HG02571 (cell line): Measurements from ENCODE around the gene KRTAP4-11.
"Not testable (repeated sequence)": the region's sequence is repeated elsewhere in the genome, so short reads cannot be mapped to it uniquely, and the experiment has no call there.

ENCODE experiments used
- ATAC-seq: cut with Tn5 transposase; IDR thresholded peaks from one replicate; pipeline ENCODE4 v1.9.1; 2021; ENCODE audit warnings: mild to moderate bottlenecking, moderate library complexity; ENCODE audit not compliant: unreplicated experiment

KRTAP4-11 gene

DNA sequence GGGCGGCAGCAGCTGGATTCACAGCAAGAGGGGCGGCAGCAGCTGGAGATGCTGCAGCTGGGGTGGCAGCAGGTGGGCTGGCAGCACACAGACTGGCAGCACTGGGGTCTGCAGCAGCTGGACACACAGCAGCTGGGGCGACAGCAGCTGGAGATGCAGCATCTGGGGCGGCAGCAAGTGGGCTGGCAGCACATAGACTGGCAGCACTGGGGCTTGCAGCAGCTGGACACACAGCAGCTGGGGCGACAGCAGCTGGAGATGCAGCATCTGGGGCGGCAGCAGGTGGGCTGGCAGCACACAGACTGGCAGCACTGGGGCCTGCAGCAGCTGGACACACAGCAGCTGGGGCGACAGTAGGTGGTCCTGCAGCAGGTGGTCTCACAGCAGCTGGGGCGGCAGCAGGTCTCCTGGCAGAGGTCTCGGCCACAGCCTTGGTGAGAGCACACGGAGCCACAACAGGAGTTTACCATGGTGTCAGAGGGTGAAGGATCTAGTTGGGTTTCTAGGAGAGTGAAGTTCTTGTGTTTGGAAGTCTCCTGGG is at the start of gene KRTAP4-11:
KRTAP4-11 (minus strand) TSS at position 528 of the 541 bp plus-strand sequence; CDS start at position 470, 58 bp downstream.
- not testable (repeated sequence) for ATAC-seq

- no peak for ATAC-seq
Measured at GRCh38 chr17:41167561-41167960, 49.4 kb upstream of the KRTAP4-11 start.

- no peak for ATAC-seq
Measured at GRCh38 chr17:41163828-41164227, 45.7 kb upstream of the KRTAP4-11 start.

GRCh38 chr17:41160648-41161047 is 42.5 kb upstream of the KRTAP4-11 start, which contains the start of gene KRTAP4-4:
TSS of gene KRTAP4-4 (minus strand) at chr17:41160748. CDS start at chr17:41160691, 57 bp downstream.
- ATAC-seq: no peak

GRCh38 chr17:41160190-41160589 is 42.0 kb upstream of the KRTAP4-11 start:
- ATAC-seq: not testable (repeated sequence)

- ATAC-seq: no peak
Measured at GRCh38 chr17:41153856-41154255, 35.7 kb upstream of the KRTAP4-11 start.

- no peak for ATAC-seq
Measured at GRCh38 chr17:41151525-41151924, 33.4 kb upstream of the KRTAP4-11 start.

GRCh38 chr17:41150026-41150425 is 31.9 kb upstream of the KRTAP4-11 start:
- ATAC-seq: no peak

DNA sequence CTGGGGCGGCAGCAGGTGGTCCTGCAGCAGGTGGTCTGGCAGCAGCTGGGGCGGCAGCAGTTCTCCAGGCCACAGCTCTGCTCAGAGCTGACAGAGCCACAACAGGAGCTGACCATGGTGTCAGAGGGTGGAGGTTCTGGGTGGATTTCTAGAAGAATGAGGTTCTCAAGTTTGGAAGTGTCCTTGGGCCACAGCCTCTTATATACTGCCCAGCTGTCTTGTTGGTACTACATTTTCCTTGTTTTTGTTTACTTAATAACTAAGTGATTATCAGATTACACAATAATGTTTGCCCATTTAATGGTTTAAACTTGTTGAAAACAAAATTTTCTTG is 31.4 kb upstream of the KRTAP4-11 start, which contains the start of gene KRTAP4-5:
KRTAP4-5 (minus strand) TSS at position 174 of the 334 bp plus-strand sequence; CDS start at position 116, 58 bp downstream.
- ATAC-seq: no peak

DNA sequence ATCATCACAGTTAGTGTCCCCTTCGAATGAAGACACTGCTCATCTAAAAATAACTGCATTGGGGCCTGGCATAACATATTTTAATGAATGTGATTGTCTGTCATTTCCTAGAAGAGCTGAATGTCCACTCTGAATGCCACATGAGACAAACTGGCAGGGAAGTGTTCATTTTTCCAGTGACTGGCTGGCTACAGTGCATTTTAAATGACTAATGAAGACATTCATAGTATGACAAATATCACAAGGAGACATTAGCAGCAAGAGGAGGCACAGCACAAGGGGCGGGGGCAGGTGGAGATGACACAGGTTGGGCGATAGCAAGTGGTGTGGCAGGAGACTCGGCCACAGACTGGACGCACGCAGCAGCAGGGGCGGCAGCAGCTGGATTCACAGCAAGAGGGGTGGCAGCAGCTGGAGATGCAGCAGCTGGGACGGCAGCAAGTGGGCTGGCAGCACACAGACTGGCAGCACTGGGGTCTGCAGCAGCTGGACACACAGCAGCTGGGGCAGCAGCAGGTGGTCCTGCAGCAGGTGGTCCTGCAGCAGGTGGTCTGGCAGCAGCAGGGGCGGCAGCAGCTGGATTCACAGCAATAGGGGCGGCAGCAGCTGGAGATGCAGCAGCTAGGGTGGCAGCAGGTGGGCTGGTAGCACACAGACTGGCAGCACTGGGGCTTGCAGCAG is 30.9 kb upstream of the KRTAP4-11 start:
- ATAC-seq: not testable (repeated sequence)

DNA sequence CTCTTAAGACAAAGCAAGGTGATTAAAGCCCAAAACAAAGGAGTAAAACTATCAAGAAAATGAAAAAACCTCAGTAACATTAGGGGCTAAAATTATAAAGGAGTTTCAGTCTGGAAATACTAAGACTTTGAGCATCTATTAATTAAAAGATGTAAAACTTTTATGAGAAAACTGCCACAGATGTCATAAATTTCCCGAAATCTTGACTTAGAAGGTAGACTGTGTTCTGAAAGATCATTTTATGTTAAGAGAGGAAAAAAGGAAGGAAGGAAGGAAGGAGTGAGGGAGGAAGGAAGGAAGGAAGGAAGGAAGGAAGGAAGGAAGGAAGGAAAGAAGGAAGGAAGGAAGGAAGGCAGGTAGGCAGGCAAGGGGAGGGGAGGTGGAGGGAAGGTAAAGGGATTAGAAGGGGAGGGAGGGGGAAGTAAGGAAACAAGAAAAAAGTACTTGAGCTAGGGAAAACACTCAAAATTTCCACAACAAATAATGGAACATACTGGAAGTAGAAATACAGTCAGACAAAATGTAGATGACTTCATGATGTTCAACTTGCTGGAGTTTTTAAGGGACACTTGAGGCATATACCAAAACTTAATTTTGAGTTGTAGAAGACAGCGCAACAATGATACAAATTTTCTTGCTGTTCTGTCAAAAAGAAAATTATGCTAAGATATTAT is 29.5 kb upstream of the KRTAP4-11 start:
- ATAC-seq: no peak

DNA sequence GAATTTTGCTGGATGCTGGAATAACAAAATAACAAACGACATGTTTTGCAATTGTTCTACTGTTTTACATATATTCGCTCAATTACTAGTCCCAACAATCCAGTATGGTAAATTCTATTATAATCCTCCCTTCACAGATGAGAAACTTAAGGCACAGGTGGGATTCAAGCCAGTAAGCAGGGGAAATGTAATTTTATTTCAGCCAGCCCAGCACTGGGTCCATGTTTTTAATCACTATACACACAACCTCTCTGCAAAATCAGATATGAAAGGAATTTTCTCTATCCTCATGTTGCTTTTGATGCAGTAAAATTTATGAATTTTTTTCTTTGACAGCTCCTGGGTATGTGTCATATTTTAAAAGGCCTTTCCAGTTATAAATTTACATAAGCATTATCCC is 27.1 kb upstream of the KRTAP4-11 start:
- no peak for ATAC-seq

- ATAC-seq: no peak
Measured at GRCh38 chr17:41144846-41145245, 26.7 kb upstream of the KRTAP4-11 start.

GRCh38 chr17:41141361-41141760 is 23.2 kb upstream of the KRTAP4-11 start:
- no peak for ATAC-seq

- ATAC-seq: no peak
Measured at GRCh38 chr17:41140360-41141131, 22.4 kb upstream of the KRTAP4-11 start, which contains the start of gene KRTAP4-6. TSS of gene KRTAP4-6 (minus strand) at chr17:41140544. CDS start at chr17:41140487, 57 bp downstream.

DNA sequence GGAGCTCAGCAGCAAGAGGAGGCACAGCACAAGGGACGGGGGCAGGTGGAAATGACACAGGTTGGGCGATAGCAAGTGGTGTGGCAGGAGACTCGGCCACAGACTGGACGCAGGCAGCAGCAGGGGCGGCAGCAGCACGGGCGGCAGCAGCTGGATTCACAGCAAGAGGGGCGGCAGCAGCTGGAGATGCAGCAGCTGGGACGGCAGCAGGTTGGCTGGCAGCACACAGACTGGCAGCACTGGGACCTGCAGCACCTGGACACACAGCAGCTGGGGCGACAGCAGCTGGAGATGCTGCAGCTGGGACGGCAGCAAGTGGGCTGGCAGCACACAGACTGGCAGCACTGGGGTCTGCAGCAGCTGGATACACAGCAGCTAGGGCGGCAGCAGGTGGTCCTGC is 21.7 kb upstream of the KRTAP4-11 start:
- ATAC-seq: not testable (repeated sequence)

DNA sequence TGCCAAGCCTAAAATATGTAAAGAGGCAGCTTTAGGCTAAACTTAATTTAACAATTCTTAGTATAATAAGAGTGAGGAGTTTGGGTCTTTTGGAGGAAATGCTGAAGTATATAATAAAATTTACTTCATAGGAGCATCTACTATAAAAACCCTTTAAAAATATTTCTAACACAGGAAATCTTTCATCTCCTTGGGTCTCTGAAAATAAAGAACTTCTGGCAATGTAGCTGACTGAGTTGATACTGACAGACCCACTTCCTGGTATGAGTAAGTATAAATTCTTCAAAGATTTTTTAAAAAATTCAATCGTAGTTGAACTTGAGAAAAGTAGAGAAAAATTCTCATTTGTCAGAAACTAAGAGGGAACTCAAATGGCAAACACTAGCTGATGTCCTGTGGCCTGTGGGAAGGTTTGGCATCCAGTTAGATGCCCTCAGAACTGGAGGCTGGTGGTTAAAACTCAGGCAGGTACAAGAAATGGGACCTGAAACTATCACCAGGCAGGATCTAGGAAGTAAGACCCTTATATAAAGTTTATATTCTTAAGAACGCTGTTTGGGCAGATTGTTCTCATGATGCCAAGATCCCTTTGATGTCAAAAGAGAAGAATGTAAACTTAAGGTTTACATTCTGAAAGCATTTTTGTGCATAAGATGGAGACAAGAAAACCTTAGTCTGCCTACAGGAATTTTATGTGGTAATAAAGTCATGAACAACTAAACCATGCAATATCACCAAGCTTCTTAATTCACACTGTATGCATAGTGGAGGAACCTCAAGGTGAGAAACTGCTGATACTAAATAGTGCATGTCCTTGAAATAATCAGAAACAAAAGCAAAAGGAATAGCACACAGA is 15.9 kb upstream of the KRTAP4-11 start:
- ATAC-seq: no peak

DNA sequence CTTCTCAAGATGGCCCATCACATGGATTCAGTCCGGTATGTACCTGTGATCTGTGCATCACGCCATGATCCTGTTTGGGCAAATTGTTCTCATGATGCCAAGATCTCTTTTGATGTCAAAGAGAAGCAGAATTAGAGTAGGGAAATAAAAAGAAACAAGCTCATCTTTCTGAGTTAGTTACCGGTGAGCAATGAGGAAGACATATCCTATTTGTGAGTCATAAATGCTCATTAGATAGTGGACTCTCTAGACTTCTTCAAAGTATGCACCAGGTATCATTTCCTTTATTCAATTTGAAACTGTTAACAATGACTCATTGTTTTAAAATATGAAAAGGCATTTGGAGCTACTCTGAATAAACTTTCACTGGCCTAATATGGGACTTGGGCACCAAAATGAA is 13.8 kb upstream of the KRTAP4-11 start:
- ATAC-seq: no peak

DNA sequence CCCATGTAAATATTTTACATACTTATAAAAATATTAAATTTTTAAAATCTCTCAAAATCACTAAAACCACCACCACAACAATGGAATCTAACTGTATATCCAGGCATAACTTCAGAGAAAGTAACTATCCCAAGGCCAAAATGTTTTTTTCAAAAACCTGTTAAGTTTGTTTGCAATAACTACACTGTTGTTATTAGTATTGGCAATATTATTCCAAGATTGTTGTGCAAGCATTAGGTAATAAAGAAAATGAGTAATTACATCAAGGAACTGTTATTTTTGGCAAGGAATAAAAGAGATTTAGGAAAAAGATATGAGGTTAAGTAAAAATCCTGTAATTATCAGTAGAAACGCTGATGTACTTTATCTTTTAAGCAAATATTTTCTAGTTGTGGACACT is 9.2 kb upstream of the KRTAP4-11 start:
- ATAC-seq: no peak

GRCh38 chr17:41126412-41126811 is 8.2 kb upstream of the KRTAP4-11 start:
- no peak for ATAC-seq
